Esophagus squamous epithelium (tissue), 4 donors: Measurements from ENCODE around the gene CNGB1.

Experiments
- CTCF ChIP-seq, 6 experiments: fragments of 450-650 bp in 4 of 6; fragments of 200-600 bp in 2 of 6; sonication (generic) in 2 of 6; IDR thresholded peaks; one replicate each; pipeline ENCODE4 v1.5.1; 2016 to 2019; ENCODE audit warnings: antibody characterized with exemption in 6 of 6, mild to moderate bottlenecking in 4 of 6, moderate library complexity in 4 of 6
- POLR2A ChIP-seq, 4 donors: fragments of 450-650 bp; IDR thresholded peaks; one replicate each; pipeline ENCODE4 v1.6.1; 2017; ENCODE audit warnings: antibody characterized with exemption in 4 of 4, mild to moderate bottlenecking in 4 of 4, moderate library complexity in 3 of 4

DNA sequence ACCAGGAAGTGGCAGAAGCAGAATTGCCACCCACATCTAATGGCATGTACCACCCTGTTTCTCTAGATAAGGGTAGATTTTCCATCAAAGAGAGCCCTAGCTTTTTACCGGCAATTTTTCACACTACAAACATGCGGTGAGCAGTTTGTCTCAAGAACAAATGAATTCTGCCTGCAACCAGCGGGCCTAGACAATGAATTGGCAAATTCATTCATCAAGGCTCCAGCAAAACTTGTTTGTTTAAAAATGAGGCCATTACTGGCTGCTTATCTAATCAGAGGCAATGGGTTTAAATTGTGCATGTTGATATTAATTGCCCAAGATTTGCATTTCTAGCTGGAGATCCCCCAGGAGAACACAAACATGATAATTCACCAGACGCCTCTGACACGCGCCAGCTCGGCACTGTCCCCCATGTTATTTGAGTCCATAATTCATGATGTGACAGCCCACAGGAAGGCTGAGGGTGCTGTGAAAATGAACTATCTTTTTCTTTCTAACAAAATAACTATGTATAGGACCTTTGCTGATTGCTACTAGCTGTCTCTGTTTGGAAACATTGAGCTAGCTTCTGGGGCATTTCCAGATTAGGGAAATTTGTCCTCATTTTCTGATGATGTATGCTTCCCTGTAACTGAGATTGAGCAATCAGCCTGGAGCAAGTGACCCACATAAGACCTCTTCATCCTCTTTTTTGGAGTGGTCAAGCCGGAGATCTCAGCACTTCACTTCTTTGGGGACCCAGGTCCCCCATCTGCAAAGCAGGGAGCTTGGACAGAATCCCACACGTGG is 80.8 kb downstream of the CNGB1 start:
- TF ChIP-seq CTCF (IDR thresholded peaks at IDR 0.05) (no peak), POLR2A (IDR thresholded peaks at IDR 0.05) (no peak)
